Mesothelial cell of epicardium (in vitro differentiated cells): ENCODE data around the gene FAM168A. TPM values are rescaled to one million over a fixed set of nuclear protein-coding genes. Genes with fewer than 3 reads are reported as not detected.

Experiments used
- DNase-seq, 2 experiments: peaks; one replicate each; pipeline ENCODE4 v3.0.0; 2021; ENCODE audit warnings: low spot score in 2 of 2; ENCODE audit not compliant: unreplicated experiment in 2 of 2
- H3K27ac Mint-ChIP-seq: 2 replicates; pipeline ENCODE4 v1.8.0; 2021; ENCODE audit warnings: mixed read lengths
- H3K27me3 Mint-ChIP-seq: 2 replicates; pipeline ENCODE4 v1.8.0; 2021; ENCODE audit warnings: low read depth, mixed read lengths
- H3K36me3 Mint-ChIP-seq: 2 replicates; pipeline ENCODE4 v1.8.0; 2021; ENCODE audit warnings: mixed read lengths
- H3K4me1 Mint-ChIP-seq: 2 replicates; pipeline ENCODE4 v1.8.0; 2021; ENCODE audit warnings: mixed read lengths
- H3K4me3 Mint-ChIP-seq: 2 replicates; pipeline ENCODE4 v1.8.0; 2021; ENCODE audit warnings: mild to moderate bottlenecking, moderate library complexity, mixed read lengths
- H3K9me3 Mint-ChIP-seq: 2 replicates; pipeline ENCODE4 v1.8.0; 2021; ENCODE audit warnings: mixed read lengths
- CTCF ChIP-seq: fragments of 200-600 bp; sonication (generic); IDR thresholded peaks from one replicate; pipeline ENCODE4 v1.5.0; 2021; ENCODE audit warnings: antibody characterized with exemption; ENCODE audit not compliant: unreplicated experiment
- total RNA-seq: library from RNA; stranded (reverse); gene quantifications from 3 replicates; pipeline ENCODE4 v1.2.1, GENCODE V29; 2021

FAM168A gene
- total RNA-seq, 1 donor from 2014 or later = 61.8 TPM

GRCh38 chr11:73374151-73374550, 223.8 kb downstream of the FAM168A start:
- H3K4me1 Mint-ChIP-seq = peaks cover 11% of the 10 kb centered on the region
- no peak for TF ChIP-seq CTCF
- H3K4me3 Mint-ChIP-seq = no peak overlapping the region
- no peaks in the 10 kb centered on the region for H3K36me3 Mint-ChIP-seq
- no peak overlapping the region for H3K27ac Mint-ChIP-seq
- H3K27me3 Mint-ChIP-seq = no peaks in the 10 kb centered on the region
- DNase-seq = no peak
- no peaks in the 10 kb centered on the region for H3K9me3 Mint-ChIP-seq

GRCh38 chr11:73372375-73372993, 225.4 kb downstream of the FAM168A start:
- Mint-ChIP-seq H3K36me3 (no peaks in the 10 kb centered on the region), H3K9me3 (no peaks in the 10 kb centered on the region), H3K4me3 (no peak overlapping the region), H3K4me1 (peaks cover 11% of the 10 kb centered on the region), H3K27me3 (no peaks in the 10 kb centered on the region), H3K27ac (no peak overlapping the region)
- no peak for TF ChIP-seq CTCF
- no peak for DNase-seq

GRCh38 chr11:73367482-73368024, 230.4 kb downstream of the FAM168A start:
- DNase-seq = no peak
- H3K9me3 Mint-ChIP-seq = no peaks in the 10 kb centered on the region
- TF ChIP-seq CTCF = no peak
- no peak overlapping the region for H3K27ac Mint-ChIP-seq
- H3K4me1 Mint-ChIP-seq = no peaks in the 10 kb centered on the region
- no peaks in the 10 kb centered on the region for H3K27me3 Mint-ChIP-seq
- H3K36me3 Mint-ChIP-seq = peaks cover 12% of the 10 kb centered on the region
- no peak overlapping the region for H3K4me3 Mint-ChIP-seq

- Mint-ChIP-seq H3K36me3 (peaks cover 13% of the 10 kb centered on the region), H3K4me1 (no peaks in the 10 kb centered on the region), H3K27me3 (no peaks in the 10 kb centered on the region), H3K27ac (no peak overlapping the region), H3K4me3 (no peak overlapping the region), H3K9me3 (no peaks in the 10 kb centered on the region)
- TF ChIP-seq CTCF = no peak
- DNase-seq = no peak
These were observed 231.0 kb downstream of the FAM168A start for GRCh38 chr11:73366953-73367352.

- H3K36me3 Mint-ChIP-seq = peaks cover 17% of the 10 kb centered on the region
- DNase-seq = no peak
- H3K9me3 Mint-ChIP-seq = no peaks in the 10 kb centered on the region
- H3K27me3 Mint-ChIP-seq = no peaks in the 10 kb centered on the region
- H3K4me1 Mint-ChIP-seq = no peaks in the 10 kb centered on the region
- TF ChIP-seq CTCF = no peak
- H3K4me3 Mint-ChIP-seq = no peak overlapping the region
- H3K27ac Mint-ChIP-seq = no peak overlapping the region
These were observed 231.7 kb downstream of the FAM168A start for GRCh38 chr11:73366265-73366610.
